GM12874 (cell line): ENCODE results near the gene BTD.

Experiments
- TF ChIP-seq, protein P1 (sequence below): IDR thresholded peaks from 2 replicates; pipeline ENCODE4 v1.5.1; 2011; ENCODE audit warnings: low read depth, mild to moderate bottlenecking, control low read depth, low read length, moderate library complexity; ENCODE audit not compliant: insufficient read depth

BTD gene

GRCh38 chr3:15629860-15630597 is 28.5 kb downstream of the BTD start:
- TF ChIP-seq, protein P1, sequence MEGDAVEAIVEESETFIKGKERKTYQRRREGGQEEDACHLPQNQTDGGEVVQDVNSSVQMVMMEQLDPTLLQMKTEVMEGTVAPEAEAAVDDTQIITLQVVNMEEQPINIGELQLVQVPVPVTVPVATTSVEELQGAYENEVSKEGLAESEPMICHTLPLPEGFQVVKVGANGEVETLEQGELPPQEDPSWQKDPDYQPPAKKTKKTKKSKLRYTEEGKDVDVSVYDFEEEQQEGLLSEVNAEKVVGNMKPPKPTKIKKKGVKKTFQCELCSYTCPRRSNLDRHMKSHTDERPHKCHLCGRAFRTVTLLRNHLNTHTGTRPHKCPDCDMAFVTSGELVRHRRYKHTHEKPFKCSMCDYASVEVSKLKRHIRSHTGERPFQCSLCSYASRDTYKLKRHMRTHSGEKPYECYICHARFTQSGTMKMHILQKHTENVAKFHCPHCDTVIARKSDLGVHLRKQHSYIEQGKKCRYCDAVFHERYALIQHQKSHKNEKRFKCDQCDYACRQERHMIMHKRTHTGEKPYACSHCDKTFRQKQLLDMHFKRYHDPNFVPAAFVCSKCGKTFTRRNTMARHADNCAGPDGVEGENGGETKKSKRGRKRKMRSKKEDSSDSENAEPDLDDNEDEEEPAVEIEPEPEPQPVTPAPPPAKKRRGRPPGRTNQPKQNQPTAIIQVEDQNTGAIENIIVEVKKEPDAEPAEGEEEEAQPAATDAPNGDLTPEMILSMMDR, result peak; percentile 55

- TF ChIP-seq, protein P1, result no peak
Observed at GRCh38 chr3:15630646-15631350, 29.3 kb downstream of the BTD start.

GRCh38 chr3:15631426-15632211 is 30.1 kb downstream of the BTD start:
- TF ChIP-seq, protein P1, result no peak

DNA sequence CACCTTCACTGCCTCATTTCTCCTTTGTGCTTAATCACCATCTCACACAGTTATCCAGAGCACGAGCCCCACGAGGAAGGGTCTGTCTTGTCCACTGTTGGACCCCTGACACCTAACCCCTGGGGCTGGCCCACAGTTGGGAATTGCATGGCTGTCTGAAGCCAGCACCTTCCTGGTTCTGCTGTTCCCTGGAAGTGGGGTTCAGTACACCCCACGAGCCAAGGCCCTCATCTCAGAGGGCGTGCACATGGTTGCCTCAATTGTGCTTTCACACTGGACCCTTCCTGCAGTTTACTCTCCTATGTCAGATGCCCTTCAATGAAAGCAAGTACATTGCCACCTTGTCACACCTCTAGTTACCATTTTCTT is 30.7 kb downstream of the BTD start:
- TF ChIP-seq, protein P1, result no peak

DNA sequence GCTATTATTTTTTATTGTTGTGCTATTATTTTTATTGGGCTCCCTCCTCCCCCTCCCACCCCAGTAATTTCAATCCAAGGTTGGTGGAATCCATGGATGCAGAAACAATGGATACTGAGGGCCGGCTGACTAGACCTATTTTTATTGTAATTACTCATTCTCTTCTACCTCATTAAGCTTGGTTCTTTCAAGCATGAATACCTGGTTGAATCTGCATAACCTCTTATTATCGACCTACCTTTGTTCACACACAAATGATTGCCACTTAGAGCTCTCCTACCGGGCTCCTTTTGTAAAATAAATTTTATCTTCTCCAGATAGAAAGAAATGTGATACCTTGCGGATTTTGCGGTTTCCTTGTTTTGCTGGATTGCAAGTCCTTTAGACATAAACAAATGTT is 31.6 kb downstream of the BTD start:
- TF ChIP-seq, protein P1, result no peak

DNA sequence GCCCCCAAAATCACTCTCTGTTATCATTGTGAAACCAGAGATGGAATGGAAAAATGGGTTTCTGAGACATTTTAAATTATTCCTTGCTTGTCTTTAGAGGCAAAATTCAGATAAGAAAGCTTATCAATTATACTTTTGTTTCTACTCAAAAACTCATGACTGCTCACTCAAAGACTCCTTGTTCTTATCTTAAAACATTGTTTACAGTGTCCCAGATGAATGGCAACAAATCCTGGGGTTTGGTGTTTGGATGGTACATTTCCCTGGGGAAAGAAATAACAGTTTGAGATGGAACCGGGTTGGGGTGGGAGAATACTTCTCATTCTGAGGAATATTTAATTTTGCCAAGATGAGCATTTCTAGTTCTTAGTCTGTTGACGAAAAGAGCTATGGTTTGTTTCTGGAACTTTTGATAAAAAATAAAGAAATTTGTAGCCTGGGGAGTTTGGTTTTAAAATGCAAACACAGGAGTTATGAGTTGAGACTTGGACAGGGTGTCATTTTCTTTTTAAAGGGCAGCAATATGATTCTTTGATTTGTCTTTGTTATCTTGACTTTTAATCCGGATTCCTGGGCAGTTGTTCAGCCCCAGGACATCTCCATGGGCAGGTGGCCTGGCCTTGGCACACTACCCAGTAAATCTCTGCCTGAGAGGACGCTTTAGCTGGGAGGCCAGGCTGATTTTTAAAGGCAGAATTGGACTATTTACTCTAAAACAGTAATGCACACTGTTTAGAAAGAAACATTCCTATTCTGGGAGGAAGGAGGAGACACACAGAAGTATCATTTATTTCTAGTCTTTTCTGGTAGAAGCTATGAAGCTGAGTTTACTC is 32.4 kb downstream of the BTD start:
- TF ChIP-seq, protein P1, result no peak
